Stimulated activated CD8-positive, alpha-beta memory T cell treated with anti-CD3 and anti-CD28 coated beads, Interleukin-12 subunit alpha, Interleukin-12 subunit beta, amount 100 ng/mL, for 4 hours (primary cell): Measurements from ENCODE around the gene TNRC6C.
"Not testable (repeated sequence)": the region's sequence is repeated elsewhere in the genome, so short reads cannot be mapped to it uniquely, and the experiment has no call there.

Experiments used
- DNase-seq: peaks from one replicate; pipeline ENCODE4 v3.0.0-alpha.2; 2020; ENCODE audit warnings: low read depth

Gene TNRC6C

GRCh38 chr17:78043031-78043430 is 84.5 kb downstream of the TNRC6C start:
- DNase-seq = no peak

- DNase-seq = no peak
Measured at GRCh38 chr17:78044280-78044835, 85.9 kb downstream of the TNRC6C start.

- no peak for DNase-seq
Measured at GRCh38 chr17:78045316-78045715, 86.8 kb downstream of the TNRC6C start.

GRCh38 chr17:78046923-78047322 is 88.4 kb downstream of the TNRC6C start:
- DNase-seq = no peak

GRCh38 chr17:78048346-78049292 is 90.1 kb downstream of the TNRC6C start:
- no peak for DNase-seq

- DNase-seq = no peak
Measured at GRCh38 chr17:78049609-78050008, 91.1 kb downstream of the TNRC6C start.

- no peak for DNase-seq
Measured at GRCh38 chr17:78051186-78051972, 92.9 kb downstream of the TNRC6C start.

- no peak for DNase-seq
Measured at GRCh38 chr17:78053777-78054468, 95.4 kb downstream of the TNRC6C start.

GRCh38 chr17:78057113-78057740 is 98.7 kb downstream of the TNRC6C start:
- DNase-seq = no peak

GRCh38 chr17:78058001-78058400 is 99.5 kb downstream of the TNRC6C start:
- DNase-seq = no peak

GRCh38 chr17:78058581-78058980 is 100.1 kb downstream of the TNRC6C start:
- no peak for DNase-seq

GRCh38 chr17:78062596-78062995 is 104.1 kb downstream of the TNRC6C start:
- no peak for DNase-seq

GRCh38 chr17:78063489-78063888 is 105.0 kb downstream of the TNRC6C start:
- no peak for DNase-seq

- no peak for DNase-seq
Measured at GRCh38 chr17:78064708-78065107, 106.2 kb downstream of the TNRC6C start.

GRCh38 chr17:78066976-78067375 is 108.5 kb downstream of the TNRC6C start:
- DNase-seq = not testable (repeated sequence)

- DNase-seq = no peak
Measured at GRCh38 chr17:78069695-78070094, 111.2 kb downstream of the TNRC6C start.

- DNase-seq = no peak
Measured at GRCh38 chr17:78072961-78073360, 114.5 kb downstream of the TNRC6C start.

- no peak for DNase-seq
Measured at GRCh38 chr17:78075011-78075410, 116.5 kb downstream of the TNRC6C start.

- DNase-seq = no peak
Measured at GRCh38 chr17:78075545-78075944, 117.0 kb downstream of the TNRC6C start.

- DNase-seq = no peak
Measured at GRCh38 chr17:78079253-78079652, 120.8 kb downstream of the TNRC6C start.

- no peak for DNase-seq
Measured at GRCh38 chr17:78081551-78081950, 123.0 kb downstream of the TNRC6C start.
